Measurements from ENCODE around the gene BAIAP2L2.
"Not testable (repeated sequence)": the region's sequence is repeated elsewhere in the genome, so short reads cannot be mapped to it uniquely, and the experiment has no call there.

Gene BAIAP2L2

DNA sequence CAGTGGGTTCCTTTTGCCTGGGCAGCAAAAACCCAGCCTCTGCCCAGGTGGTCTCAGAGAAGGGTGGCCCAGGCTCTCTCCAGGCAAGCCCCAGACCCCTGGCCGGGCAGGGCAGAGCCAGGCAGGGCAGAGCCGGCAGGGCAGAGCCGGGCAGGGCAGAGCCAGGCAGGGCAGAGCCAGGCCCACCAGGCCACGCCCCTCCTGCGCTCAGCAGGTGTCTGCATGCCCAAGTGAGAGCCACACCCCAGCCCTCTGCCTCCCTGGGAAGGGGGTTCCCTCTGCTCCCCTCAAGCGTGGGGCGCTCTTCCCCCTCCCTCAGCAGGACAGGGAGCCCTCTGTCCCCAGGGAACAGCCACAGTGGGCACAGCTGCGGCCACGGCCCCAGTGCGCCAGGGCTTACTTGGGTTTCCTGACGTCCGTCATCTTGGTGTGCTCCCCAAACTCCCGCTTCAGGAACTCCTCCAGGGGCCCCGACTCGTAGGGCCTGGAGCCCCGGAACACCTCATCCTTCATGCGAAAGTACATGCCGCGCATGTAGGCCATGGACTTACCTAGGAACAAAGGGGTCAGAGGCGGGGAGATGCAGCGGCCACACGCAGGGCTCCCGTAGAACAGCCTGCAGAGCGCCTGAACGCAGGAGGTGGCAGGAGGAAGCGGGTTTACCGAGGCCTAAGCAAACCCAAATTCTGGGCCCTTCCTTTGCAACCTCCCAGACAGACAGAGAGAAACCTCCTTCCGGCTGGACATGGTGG, 10.1 kb upstream of the BAIAP2L2 start:
- TF ChIP-seq, protein P1, sequence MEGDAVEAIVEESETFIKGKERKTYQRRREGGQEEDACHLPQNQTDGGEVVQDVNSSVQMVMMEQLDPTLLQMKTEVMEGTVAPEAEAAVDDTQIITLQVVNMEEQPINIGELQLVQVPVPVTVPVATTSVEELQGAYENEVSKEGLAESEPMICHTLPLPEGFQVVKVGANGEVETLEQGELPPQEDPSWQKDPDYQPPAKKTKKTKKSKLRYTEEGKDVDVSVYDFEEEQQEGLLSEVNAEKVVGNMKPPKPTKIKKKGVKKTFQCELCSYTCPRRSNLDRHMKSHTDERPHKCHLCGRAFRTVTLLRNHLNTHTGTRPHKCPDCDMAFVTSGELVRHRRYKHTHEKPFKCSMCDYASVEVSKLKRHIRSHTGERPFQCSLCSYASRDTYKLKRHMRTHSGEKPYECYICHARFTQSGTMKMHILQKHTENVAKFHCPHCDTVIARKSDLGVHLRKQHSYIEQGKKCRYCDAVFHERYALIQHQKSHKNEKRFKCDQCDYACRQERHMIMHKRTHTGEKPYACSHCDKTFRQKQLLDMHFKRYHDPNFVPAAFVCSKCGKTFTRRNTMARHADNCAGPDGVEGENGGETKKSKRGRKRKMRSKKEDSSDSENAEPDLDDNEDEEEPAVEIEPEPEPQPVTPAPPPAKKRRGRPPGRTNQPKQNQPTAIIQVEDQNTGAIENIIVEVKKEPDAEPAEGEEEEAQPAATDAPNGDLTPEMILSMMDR (IDR thresholded peaks at IDR 0.05; ENCODE audit: low read depth, low read length), result no peak
- H3K4me3 ChIP-seq (ENCODE audit: low read depth, low read length), result no peak overlapping the region

DNA sequence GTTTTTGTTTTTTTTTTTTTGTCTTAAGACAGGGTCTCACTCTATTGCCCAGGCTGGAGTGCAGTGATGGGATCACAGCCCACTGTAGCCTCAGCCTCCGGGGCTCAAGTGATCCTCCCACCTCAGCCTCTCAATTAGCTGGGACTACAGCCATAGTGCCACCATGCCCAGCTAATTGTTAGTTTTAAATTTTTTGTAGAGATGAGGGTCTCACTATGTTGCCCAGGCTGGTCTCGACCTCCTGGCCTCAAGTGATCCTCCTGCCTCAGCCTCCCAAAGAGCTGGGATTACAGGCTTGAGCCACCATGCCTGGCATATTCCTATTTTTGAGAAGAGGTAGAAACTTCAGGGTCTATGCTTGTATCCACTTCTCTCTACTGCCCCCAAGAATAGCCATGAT, 8.3 kb upstream of the BAIAP2L2 start:
- H3K4me3 ChIP-seq (ENCODE audit: low read depth, low read length), result not testable (repeated sequence)

DNA sequence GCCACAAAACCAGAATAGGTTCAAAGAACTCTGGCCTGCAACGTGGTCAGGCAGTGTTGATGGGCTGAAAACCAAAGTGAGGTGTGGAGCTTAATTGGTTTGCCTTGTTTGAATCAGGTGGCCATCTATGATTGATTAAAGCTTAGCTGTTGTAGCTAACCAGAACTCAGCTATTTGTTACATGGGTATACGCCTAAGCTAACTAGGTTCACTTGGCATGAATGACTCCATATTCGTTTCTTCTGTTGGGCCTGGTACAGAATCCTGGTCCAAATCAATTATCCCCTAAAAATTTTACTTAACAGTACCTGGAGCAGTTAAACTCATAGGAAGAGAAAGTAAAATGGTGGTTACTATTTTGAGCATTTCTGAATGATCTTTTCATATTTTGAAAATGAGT, 7.7 kb upstream of the BAIAP2L2 start:
- no peak overlapping the region for H3K4me3 ChIP-seq (ENCODE audit: low read depth, low read length)
- TF ChIP-seq, protein P1 (IDR thresholded peaks at IDR 0.05; ENCODE audit: low read depth, low read length), result no peak

DNA sequence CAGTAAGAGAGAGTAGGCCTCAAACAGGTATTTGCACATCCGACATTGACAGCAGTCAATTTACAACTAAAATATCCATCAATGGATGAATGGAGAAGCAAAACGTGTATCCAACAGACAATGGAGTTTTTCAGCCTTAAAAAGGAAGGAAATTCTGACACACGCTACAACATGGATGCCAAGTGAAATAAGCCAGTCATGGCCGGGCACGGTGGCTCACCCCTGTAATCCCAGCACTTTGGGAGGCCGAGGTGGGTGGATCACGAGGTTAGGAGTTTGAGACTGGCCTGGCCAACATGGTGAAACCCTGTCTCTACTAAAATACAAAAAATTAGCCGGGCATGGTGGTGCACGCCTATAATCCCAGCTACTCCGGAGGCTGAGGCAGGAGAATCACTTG, 7.1 kb upstream of the BAIAP2L2 start:
- not testable (repeated sequence) for H3K4me3 ChIP-seq (ENCODE audit: low read depth, low read length)

DNA sequence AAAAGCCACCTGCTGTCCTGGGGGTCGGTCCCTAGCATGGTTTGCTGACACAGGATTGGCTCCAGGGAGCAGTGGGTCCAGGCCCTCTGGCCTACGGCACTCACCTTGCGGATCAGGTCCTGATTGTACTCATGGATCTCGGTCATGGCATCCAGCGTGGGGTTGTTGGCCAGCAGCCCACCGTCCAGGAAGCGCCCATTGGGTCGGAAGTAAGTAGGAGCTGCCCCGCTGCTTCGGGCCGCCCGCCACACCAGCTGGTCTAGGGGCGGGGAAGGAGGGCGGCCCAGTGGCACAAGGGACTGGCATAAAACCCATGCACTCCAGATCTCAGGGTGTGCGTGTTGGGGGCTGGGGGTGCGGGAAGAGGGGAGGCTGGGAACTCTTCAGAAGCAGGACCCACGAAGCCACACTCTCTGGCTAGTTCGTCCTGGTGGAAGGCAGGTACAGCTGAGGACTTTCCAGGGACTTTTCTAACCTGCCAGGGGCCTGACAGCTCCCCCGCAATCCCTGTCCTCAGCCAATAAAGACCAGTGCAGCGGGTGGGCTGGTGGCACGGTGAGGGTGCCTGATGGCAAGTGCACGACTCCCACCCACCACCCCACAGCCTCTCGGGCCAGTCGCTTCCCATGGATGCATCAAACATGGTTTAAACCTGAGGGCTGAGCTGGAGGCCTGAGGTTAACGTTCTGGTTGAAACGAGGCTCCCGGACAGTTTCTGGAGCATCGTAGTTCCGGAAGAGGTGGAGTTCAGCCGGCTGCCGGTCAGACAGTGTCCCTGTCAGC, 5.1 kb upstream of the BAIAP2L2 start:
- TF ChIP-seq, protein P1 (IDR thresholded peaks at IDR 0.05; ENCODE audit: low read depth, low read length), result no peak

DNA sequence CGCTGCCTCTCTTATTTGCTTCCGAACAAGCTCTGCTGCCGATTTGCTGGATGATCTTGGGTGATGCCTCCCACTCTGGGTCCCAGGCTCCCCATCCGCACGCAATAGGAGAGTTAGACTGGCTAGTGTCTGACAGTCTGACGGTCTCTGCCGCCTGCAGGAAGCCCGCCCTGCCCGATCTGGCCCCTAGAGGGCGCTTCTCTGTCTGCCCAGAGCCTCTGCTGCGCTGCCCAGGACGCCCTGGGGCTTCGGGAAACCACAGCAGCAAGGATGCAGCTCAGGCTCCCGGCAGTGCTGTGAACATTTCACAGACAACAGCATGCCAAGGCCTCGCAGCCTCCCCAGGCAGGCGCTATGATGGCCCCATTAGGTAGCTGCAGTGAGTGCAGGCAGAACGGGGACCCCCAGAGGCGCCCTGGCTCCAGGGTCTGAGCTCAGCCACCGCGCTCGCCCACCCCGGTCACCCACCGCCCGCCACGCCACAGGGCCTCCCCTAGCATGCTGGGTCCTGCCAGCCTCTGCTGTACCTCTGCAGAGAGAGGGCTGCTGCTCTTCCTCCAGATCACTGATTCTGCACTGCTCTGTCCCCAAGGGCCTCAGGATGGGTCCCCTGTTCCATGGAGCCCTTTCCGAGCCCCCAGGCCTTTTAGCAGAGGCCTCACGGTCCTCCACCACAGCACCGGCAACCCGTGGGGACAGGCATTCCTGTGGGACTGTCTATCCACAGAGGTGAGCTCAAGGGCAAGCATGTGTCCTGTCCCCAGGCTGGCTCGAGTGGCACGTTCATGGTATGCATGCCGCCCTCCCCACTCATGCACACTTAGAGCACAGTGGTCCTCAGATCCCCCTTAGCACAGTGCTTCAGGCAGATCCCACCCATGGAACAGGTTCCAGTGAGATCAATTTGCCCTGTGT, 4.3 kb upstream of the BAIAP2L2 start:
- no peak overlapping the region for H3K4me3 ChIP-seq (ENCODE audit: low read depth, low read length)
- TF ChIP-seq, protein P1 (IDR thresholded peaks at IDR 0.05; ENCODE audit: low read depth, low read length), result peak; percentile 89

More for the DNA sequence above, 5.1 kb upstream of the BAIAP2L2 start:
- H3K4me3 ChIP-seq (ENCODE audit: low read depth, low read length), result no peak overlapping the region

DNA sequence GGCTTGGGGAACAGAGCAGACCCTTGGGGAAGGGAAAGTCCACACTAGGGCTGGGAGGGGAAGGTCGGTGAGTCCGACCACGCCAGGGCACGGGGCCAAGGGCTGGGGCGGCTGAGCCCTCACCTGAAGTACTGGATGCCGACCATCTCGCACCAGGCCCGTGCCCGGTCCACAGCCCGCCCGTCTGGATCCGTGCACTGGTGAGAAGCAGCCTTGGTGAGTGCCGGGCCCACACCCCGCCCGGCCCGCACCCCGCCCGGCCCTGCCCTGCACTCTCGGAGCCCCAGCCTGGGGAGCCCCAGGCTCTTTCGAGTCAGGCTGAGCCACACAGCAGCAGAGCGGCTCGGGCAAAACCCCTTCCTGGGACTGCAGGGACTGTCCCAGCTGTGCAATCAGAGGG, 1.9 kb upstream of the BAIAP2L2 start:
- no peak overlapping the region for H3K4me3 ChIP-seq (ENCODE audit: low read depth, low read length)

More for the DNA sequence above, 1.9 kb upstream of the BAIAP2L2 start:
- TF ChIP-seq, protein P1 (IDR thresholded peaks at IDR 0.05; ENCODE audit: low read depth, low read length), result no peak

Data from WI38 (cell line).